GM18951 (cell line): ENCODE measurements around the gene FIBCD1.

Experiments used
- POLR2A ChIP-seq: IDR thresholded peaks from 4 replicates; pipeline ENCODE4 v1.6.1; 2011; ENCODE audit warnings: mild to moderate bottlenecking; ENCODE audit not compliant: insufficient read length, insufficient read depth; ENCODE audit errors: extremely low read depth
- in situ Hi-C: fragments of 300-500 bp; cut with MboI; formaldehyde crosslinking; loops from one replicate; pipeline ENCODE4 v1.12.0; 2022; ENCODE audit warnings: low sequenced_read_pairs, mixed read lengths, inconsistent platforms; ENCODE audit not compliant: unreplicated experiment

The FIBCD1 gene

GRCh38 chr9:130980526-130980925, 41.5 kb upstream of the FIBCD1 start:
- in situ Hi-C loops: no loop called here
- no peak for TF ChIP-seq POLR2A

GRCh38 chr9:130979591-130980385, 40.7 kb upstream of the FIBCD1 start:
- in situ Hi-C loops: no loop called here
- no peak for TF ChIP-seq POLR2A

GRCh38 chr9:130977811-130978221, 38.8 kb upstream of the FIBCD1 start:
- in situ Hi-C loops: no loop called here
- no peak for TF ChIP-seq POLR2A

GRCh38 chr9:130975932-130976841, 37.1 kb upstream of the FIBCD1 start:
- in situ Hi-C loops: no loop called here
- no peak for TF ChIP-seq POLR2A

- in situ Hi-C loops: no loop called here
Observed at GRCh38 chr9:130975156-130975555, 36.1 kb upstream of the FIBCD1 start.

GRCh38 chr9:130974697-130975096, 35.6 kb upstream of the FIBCD1 start:
- no peak for TF ChIP-seq POLR2A
- in situ Hi-C loops: no loop called here

More at GRCh38 chr9:130975156-130975555, 36.1 kb upstream of the FIBCD1 start:
- TF ChIP-seq POLR2A: no peak

GRCh38 chr9:130973686-130974281, 34.7 kb upstream of the FIBCD1 start:
- no peak for TF ChIP-seq POLR2A
- in situ Hi-C loops: no loop called here

GRCh38 chr9:130972957-130973685, 34.1 kb upstream of the FIBCD1 start:
- in situ Hi-C loops: no loop called here
- no peak for TF ChIP-seq POLR2A

GRCh38 chr9:130972277-130972956, 33.4 kb upstream of the FIBCD1 start:
- in situ Hi-C loops: no loop called here
- no peak for TF ChIP-seq POLR2A

GRCh38 chr9:130971294-130971849, 32.3 kb upstream of the FIBCD1 start:
- no peak for TF ChIP-seq POLR2A
- in situ Hi-C loops: no loop called here

GRCh38 chr9:130970855-130971254, 31.8 kb upstream of the FIBCD1 start:
- in situ Hi-C loops: no loop called here
- TF ChIP-seq POLR2A: no peak

- TF ChIP-seq POLR2A: no peak
Observed at GRCh38 chr9:130970052-130970451, 31.0 kb upstream of the FIBCD1 start.

GRCh38 chr9:130965680-130966079, 26.6 kb upstream of the FIBCD1 start:
- TF ChIP-seq POLR2A: no peak
- in situ Hi-C loops: no loop called here

More at GRCh38 chr9:130970052-130970451, 31.0 kb upstream of the FIBCD1 start:
- in situ Hi-C loops: no loop called here
